ENCODE data around the gene ABCA1.
"Not testable (repeated sequence)": the region's sequence is repeated elsewhere in the genome, so short reads cannot be mapped to it uniquely, and the experiment has no call there.

ABCA1 gene

DNA sequence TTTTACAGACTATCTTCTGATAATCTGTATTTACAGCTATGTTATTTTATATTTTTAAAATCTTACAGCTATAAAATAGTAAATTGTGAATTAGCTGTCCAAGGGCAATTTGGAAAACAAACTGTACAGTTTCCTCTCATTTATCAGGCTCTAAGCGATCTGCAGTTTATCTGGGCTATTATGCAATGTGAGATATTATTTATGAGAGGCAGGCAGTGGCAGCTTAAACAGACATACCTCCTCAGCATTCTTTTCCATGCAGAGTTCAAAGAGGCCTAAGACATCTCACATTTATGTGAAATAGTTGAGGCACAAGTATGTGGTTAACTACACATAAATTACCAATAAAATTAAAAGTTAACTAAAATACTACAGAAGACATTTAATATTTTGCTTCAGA, 153.8 kb downstream of the ABCA1 start:
- no peak for DNase-seq (ENCODE audit: low read depth)
- TF ChIP-seq, protein P1, sequence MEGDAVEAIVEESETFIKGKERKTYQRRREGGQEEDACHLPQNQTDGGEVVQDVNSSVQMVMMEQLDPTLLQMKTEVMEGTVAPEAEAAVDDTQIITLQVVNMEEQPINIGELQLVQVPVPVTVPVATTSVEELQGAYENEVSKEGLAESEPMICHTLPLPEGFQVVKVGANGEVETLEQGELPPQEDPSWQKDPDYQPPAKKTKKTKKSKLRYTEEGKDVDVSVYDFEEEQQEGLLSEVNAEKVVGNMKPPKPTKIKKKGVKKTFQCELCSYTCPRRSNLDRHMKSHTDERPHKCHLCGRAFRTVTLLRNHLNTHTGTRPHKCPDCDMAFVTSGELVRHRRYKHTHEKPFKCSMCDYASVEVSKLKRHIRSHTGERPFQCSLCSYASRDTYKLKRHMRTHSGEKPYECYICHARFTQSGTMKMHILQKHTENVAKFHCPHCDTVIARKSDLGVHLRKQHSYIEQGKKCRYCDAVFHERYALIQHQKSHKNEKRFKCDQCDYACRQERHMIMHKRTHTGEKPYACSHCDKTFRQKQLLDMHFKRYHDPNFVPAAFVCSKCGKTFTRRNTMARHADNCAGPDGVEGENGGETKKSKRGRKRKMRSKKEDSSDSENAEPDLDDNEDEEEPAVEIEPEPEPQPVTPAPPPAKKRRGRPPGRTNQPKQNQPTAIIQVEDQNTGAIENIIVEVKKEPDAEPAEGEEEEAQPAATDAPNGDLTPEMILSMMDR (IDR thresholded peaks at IDR 0.05; ENCODE audit: insufficient read depth, low read depth, low read length, missing control alignments) = no peak
- no peak overlapping the region for H3K4me3 ChIP-seq (ENCODE audit: low read length)

DNA sequence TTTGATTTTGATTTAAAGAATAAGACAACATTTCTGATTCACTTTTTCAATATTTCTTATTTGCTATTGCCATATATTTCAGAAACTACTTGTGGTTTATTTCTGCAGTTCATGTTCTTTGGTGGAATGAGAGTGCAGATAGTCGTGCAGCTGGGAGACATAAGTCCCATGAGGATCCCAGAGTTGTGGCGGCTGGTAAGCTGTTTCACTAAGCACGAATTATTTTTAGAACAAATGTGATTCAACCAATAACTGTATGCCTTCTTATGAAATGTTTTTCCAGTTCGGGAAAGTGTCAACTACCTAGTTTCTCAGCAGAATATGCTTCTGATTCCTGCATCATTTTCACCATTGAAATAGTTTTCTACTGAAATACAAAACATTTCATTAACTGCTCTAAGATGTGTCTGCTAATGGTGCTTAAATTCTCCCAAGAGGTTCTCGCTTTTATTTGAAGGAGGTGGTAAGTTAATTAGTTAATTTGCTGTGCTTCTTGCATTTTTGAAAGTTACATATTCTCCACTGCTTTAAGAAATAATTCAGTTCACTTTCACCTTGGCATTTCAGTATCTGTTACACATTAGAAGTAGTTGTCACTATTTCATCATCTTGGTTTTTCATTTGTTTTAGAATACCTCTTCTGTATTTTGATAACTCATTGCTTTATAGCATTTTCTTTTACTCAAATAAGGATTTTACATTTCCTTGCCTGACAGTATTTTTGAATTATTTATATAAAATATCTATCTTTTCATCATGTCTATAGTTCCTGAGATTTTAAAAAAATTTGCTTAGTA, 155.0 kb downstream of the ABCA1 start:
- H3K4me3 ChIP-seq (ENCODE audit: low read length) = no peak overlapping the region
- TF ChIP-seq, protein P1 (IDR thresholded peaks at IDR 0.05; ENCODE audit: insufficient read depth, low read depth, low read length, missing control alignments) = no peak
- no peak for DNase-seq (ENCODE audit: low read depth)

DNA sequence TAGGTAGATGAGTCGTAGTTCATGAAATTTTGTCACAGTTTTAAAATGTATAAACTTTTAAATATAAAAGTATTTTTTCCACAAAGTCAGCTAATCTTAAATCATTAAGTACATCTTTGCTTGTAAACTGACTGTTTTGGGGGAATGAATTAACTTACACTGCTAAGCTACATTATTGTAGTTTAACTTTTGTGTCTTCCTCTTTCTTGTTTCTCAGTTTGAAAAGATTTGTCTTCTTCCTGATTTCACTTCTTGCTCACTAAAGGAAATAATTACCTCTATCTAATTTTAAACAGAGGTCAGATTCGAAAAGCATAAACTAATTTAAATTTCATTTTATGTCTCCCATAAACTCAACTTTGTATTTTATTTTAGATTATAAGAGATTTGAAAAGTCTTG, 158.3 kb downstream of the ABCA1 start:
- no peak overlapping the region for H3K4me3 ChIP-seq (ENCODE audit: low read length)
- TF ChIP-seq, protein P1 (IDR thresholded peaks at IDR 0.05; ENCODE audit: insufficient read depth, low read depth, low read length, missing control alignments) = no peak
- DNase-seq (ENCODE audit: low read depth) = no peak

DNA sequence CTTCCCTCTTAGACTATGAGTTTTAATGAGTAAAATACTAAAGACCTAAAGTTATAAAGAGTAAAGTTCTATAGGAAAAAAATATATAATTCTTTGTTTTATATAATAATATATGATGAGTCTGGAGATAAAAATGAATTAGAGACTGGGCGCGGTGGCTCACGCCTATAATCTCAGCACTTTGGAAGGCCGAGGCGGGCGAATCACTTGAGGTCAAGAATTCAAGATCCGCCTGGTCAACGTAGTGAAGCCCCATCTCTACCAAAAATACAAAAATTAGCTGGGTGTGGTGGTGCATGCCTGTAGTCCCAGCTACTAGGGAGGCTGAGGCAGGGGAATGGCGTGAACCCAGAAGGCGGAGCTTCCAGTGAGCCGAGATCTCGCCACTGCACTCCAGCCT, 158.9 kb downstream of the ABCA1 start:
- H3K4me3 ChIP-seq (ENCODE audit: low read length); DNase-seq (ENCODE audit: low read depth): not testable (repeated sequence)

DNA sequence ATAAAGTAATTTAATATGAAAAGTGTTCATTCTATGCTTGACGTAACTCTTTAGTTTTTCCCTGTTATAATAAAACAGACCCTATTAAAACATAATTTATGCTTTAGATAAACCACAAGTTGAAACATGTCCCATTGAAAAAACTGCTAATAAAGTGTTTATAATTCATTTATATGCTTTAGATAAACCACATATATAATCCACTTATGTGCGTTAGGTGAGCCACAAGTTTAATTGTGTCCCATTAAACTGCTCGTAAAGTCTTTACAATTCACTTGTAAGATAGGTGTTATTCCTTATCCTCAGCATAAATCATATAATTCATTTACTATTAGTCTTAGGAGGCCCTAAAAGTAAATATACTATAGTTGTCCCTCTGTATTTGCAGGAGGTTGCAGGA, 160.4 kb downstream of the ABCA1 start:
- TF ChIP-seq, protein P1 (IDR thresholded peaks at IDR 0.05; ENCODE audit: insufficient read depth, low read depth, low read length, missing control alignments) = no peak
- H3K4me3 ChIP-seq (ENCODE audit: low read length) = no peak overlapping the region
- no peak for DNase-seq (ENCODE audit: low read depth)

DNA sequence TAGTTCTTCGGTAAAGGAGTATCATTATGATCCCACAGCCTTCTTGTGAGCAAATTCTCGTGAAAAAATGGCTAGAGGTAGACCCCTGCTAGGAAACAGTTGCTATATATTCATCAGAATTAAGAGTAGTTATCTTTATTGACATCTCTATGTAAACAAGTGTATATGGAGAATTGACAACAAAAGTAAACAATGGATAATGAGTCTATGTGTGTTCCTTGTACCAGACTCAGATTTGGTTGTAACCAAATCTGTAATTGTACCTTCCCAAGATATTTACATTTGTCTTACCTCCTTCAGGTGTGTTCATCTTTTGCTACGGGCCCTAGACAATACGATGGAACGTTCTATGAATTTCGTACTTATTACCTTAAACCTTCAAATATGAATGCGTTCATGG, 161.9 kb downstream of the ABCA1 start:
- no peak overlapping the region for H3K4me3 ChIP-seq (ENCODE audit: low read length)
- TF ChIP-seq, protein P1 (IDR thresholded peaks at IDR 0.05; ENCODE audit: insufficient read depth, low read depth, low read length, missing control alignments) = no peak
- no peak for DNase-seq (ENCODE audit: low read depth)

DNA sequence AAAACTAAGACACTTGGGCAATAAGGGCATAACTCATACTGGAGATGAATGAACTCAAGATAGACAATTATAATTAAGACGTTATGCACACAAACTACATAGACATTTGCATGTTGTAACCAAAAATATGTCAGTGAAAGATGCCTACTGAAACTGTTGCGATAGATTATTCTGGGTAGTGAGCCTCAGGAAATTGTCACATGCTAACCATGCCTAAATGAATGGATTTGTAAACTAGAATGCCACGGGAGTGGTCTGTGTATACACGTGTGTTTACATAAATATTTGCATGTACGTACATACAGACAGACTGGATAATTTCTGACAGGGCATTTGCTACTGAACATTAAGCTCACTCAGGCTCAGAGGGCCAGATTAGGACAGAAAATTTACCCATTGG, 162.8 kb downstream of the ABCA1 start:
- TF ChIP-seq, protein P1 (IDR thresholded peaks at IDR 0.05; ENCODE audit: insufficient read depth, low read depth, low read length, missing control alignments) = no peak
- DNase-seq (ENCODE audit: low read depth) = no peak
- no peak overlapping the region for H3K4me3 ChIP-seq (ENCODE audit: low read length)

Data from epithelial cell of esophagus (primary cell).